HG02885 (cell line): Measurements from ENCODE around the gene MTG1.
"Not testable (repeated sequence)": the region's sequence is repeated elsewhere in the genome, so short reads cannot be mapped to it uniquely, and the experiment has no call there.

Experiments used
- ATAC-seq: cut with Tn5 transposase; IDR thresholded peaks from one replicate; pipeline ENCODE4 v1.9.1; 2021; ENCODE audit warnings: mild to moderate bottlenecking; ENCODE audit not compliant: unreplicated experiment, poor library complexity

The MTG1 gene

GRCh38 chr10:133396035-133396624 is 2.2 kb downstream of the MTG1 start:
- ATAC-seq = no peak

DNA sequence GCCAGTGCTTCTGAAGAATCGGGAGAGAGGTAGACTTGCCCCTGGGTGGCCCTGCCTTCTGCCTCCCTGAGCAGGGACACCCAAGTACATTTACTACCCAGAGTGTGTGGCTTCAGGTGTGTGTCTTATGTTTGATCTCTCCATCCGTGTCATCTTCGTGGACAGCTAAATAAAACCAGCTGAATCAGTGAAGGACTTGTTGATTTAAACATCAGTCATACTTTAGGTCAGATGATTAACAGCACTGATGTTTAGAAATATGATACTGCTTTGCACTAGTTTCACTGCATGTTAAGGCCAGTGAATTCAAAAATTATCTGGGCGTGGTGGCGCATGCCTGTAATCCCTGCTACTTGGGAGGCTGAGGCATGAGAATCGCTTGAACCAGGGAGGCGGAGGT is 4.0 kb downstream of the MTG1 start:
- ATAC-seq = no peak

DNA sequence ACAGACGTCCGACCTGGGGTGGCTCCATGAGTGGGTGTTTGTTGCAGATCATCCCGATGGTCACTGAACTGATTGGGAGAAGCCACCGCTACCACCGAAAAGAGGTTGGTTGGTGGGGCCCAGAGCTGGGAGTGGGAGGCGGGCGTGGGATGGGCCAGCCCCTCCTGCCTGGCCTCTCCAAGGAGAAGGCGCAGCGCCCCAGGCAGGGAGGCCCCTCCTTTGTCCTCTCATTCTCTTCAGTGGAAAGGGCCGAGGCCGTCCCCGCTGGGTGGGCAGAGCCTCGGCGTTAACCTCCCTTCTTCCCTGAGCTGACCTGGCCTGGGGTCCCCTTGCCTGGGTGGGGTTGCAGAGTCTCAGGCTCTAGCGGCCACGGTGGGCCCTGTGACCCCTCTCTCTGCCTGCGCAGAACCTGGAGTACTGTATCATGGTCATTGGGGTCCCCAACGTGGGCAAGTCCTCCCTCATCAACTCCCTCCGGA is 5.2 kb downstream of the MTG1 start:
- ATAC-seq = no peak

DNA sequence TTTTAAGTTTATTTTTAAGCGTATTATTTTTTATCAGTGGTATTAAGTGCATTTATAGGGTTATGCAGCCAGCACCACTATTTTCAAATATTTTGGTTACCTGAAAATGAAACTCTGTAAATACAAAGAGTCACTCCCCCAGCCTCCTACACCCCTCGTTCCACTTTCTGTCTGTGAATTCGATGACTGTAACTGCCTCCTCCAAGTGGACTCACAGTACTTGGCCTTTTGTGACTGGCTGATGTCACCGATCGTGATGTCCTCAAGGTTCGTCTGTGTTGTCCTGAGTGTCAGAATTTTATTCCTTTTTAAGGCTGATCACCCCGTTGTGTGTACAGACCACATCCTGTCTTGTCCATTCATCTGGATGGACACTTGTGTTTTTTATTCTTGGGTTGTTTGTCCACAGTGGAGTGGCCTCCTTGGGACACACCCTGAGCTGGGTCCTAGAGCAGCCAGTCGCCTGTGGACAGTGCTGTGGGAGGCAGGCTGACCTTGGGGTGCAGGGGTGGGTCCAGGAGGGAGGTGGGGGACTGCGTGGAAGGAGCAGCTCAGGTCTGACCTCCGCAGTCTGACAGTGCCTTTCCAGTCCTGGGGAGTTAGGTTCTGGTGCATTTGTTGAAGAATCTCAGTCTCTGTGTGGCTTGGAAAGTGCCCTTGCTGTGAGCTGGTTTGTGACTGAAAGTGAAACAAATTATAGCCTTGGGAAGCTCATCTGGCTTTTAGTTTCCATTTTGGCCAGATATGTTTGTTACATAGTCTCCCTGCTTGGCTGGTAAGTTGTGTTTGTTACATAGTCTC is 6.9 kb downstream of the MTG1 start:
- ATAC-seq = peak; percentile 77

DNA sequence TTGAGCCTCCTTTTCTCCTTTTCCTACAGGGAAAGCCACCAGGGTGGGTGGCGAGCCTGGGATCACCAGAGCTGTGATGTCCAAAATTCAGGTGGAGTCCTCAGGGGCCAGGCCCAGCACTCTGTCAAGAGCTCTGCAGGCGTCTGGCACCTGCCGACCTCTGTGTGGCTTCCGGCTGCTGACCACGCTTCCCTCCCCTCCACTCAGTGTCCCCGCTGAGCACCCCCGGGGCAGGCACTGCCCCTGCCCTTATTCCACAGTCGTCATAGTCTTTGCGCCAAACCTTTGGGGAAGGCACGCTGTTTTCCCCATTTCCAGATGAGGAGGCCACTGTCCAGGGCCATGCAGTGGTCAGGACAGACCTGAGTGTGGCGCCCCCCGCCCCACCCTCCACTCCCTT is 7.5 kb downstream of the MTG1 start:
- ATAC-seq = peak; percentile 8

DNA sequence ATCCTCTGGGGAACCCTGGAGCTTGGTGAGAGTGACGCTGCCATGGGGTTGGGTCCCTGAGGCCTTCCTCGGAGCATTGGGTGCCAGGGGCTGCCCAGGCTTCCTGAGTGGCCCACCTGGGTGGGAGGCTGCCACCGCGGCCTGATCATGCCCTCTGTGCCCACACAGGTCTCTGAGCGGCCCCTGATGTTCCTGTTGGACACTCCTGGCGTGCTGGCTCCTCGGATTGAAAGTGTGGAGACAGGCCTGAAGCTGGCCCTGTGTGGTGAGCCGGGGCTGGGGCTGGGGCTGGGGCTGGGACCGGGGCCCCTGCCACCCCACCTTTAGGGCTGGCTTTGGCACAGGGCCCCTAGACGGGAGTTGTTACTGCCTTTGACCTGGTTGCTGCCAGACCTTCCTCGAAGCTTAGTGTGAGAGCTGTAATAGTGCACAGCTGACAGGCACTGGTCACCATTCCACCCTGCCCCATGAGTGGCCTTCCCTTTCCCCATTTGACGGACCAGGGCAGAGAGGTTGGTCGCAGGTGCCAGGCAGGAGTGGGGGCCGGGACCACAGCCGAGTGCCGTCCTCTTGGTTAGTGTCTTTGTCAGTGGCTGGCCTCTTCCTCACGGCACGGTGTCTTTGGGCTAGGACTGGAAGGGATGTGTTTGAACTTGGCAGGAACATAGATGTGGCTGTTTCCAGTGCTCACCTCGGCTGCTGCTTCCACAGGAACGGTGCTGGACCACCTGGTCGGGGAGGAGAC is 8.2 kb downstream of the MTG1 start:
- no peak for ATAC-seq

DNA sequence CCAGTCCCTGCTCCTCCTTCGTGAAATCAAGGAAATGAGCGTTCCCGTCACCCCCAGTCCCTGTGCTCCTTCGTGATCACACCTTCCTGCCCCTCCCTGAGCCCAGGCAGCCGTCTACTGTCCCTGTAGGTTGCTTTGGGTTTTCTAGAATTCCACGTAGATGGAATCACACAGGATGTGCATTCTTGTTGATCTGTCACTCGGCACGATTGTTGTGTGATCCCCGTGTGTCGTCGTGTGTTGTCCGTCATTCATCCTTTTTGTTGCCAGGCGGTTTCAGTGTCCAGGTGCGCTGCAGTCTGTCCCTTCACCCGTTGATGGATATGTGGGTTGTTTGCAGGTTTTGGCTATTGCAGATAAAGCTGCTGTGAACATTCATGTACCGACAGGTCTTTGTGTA is 9.4 kb downstream of the MTG1 start:
- ATAC-seq = no peak

DNA sequence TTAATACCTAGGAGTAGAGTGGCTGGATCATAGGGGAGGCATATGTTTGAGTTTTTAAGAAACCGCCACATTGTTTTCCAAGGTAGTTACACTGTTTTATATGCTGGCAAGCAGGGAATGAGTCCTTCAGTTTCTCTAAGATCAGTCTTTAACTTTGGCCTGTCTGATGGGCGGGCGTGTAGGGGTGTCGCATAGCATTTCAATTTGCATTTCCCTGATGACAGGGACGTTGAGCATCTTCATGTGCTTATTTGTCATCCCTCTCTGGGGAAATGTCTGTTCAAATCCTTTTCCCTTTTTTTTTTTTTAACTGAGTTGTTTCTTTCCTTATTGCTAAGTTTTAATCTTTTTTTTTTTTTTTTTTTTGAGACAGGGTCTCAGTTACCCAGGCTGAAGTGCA is 9.8 kb downstream of the MTG1 start:
- ATAC-seq = no peak

GRCh38 chr10:133405272-133405671 is 11.3 kb downstream of the MTG1 start:
- ATAC-seq = no peak

DNA sequence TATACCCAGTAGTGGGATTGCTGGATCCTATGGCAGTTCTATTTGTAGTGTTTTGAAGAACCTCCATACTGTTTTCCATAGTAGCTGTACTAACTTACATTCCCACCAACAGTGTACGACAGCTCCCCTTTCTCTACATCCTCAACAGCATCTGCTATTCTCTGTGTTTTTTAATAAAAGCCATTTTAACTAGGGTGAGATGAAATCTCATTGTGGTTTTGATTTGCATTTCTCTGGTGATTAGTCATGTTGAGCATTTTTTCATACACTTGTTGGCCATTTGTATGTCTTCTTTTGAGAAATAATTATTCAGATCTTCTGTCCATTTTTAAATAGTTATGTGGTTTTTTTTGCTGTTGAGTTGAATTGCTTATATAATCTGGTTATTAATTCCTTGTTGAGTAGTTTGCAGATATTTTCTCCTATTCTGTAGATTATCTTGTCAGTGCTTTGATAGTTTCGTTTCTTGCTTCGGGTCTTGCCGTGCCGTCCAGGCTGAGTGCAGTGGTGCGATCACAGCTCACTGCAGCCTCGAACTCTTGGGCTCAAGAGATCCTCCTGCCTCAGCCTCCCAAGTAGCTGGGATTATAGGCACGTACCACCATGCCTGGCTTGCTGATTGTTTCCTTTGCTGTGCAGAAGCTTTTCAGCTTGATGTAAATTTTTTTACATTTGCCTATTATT is 12.0 kb downstream of the MTG1 start:
- no peak for ATAC-seq

DNA sequence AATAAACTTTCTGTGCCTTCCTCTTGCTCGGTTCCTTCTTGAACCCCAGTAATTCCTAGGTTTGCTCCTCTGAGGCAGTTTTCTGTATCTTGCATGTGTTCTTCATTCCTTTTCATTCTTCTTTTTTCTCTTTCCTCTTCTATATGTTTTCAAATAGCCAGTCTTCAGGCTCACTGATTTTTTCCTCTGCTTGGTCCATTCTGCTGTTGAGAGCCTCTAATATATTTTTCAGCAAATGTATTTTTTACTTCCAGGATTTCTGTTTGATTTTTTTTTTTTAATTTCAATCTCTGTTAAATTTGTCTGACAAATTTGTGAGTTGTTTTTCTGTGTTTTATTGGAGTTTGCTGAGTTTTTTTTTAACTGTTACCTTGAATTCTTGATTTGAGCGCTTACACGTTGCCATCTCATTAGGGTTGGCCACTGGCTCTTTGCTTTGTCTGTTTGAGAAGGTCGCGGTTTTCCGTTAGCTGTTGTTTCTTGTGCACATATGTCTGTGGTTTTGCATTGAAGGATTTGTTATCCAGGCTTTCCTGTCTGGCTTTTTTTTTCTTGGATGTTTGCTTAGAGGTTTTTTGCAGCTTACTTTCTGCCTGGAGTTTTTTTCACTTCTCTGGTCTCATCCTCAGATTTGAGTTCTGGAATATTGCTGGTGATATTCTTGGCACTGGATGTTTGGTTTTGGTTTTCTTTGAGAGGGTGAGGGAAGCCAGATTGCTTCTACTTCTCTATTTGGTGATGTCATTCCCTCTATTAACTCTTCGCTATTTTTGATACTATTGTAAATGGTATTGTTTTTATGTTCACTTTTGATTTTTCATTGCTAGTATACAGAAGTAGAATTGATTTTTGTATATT is 17.8 kb downstream of the MTG1 start:
- ATAC-seq = no peak

- ATAC-seq = no peak
These were observed 18.4 kb downstream of the MTG1 start for GRCh38 chr10:133412381-133412711.

DNA sequence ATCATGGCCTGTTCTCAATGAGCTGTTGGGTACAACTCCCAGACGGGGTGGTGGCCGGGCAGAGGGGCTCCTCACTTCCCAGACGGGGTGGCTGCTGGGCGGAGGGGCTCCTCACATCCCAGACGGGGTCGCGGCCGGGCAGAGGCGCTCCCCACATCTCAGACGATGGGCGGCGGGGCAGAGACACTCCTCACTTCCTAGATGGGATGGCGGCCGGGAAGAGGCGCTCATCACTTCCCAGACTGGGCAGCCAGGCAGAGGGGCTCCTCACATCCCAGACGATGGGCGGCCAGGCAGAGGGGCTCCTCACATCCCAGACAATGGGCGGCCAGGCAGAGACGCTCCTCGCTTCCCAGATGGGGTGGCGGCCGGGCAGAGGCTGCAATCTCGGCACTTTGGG is 20.4 kb downstream of the MTG1 start:
- not testable (repeated sequence) for ATAC-seq

- ATAC-seq = no peak
These were observed 21.8 kb downstream of the MTG1 start for GRCh38 chr10:133415752-133416151.

DNA sequence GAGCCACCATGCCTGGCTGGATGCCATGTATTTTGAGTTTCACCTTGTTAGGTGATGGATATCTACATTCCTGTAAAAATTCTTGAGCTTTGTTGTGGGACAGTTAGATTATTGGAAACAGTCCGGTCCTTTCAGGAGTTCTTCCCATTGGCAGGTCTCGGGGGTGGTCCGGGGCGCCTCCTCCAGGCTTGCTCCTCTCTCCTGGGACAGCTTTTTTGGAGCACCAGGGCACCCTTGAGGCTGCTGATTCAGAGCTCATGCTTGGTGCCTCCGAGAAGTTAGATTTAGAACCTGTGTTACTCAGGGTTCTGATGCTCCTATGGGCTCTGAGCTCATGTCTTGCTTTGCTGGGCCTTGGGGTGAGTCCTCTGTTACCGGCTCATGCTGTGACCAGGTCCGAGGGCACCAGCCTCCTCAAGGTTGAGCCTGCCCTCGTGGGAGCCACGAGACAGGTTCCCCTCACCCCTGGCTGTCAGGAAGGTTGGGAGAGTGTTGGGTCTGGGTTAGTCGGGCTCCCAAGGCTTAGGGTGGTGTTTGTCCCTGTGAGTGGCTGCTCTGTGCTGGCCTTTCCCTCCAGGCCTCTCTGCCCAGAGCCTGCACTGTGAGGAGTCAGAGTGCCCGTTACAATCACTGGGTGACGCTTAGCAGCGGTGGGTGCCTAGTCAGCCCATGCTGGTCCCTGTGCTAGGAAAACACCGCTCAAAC is 24.5 kb downstream of the MTG1 start:
- ATAC-seq = no peak

GRCh38 chr10:133419211-133419950 is 25.4 kb downstream of the MTG1 start:
- ATAC-seq = no peak

GRCh38 chr10:133420028-133420427 is 26.1 kb downstream of the MTG1 start:
- no peak for ATAC-seq

- ATAC-seq = no peak
These were observed 26.6 kb downstream of the MTG1 start for GRCh38 chr10:133420579-133420978.
